ENCODE data around the gene UTY.

UTY gene

DNA sequence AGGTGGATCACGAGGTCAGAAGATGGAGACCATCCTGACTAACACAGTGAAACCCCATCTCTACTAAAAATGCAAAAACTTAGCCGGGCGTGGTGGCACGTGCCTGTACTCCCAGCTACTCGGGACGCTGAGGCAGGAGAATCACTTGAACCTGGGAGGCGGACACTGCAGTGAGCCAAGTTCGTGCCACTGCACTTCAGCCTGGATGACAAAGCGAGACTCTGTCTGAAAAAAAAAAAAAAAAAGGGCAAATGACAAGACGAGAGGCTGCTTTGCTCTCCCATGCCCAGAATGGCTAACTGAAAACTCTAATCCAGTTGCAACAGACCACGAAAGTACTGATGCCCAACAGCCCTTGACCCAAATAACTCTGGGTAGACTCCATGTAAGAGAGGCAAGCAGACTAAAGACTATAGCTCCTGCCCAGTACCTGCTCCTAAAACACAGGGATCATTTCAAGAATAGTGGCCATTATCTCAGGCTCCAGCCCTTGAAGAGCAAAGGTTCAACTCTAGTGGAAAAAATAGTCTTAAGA lies 29.2 kb downstream of the UTY start:
- no peak overlapping the region for H3K4me3 ChIP-seq (ENCODE audit: insufficient read depth, low read depth, low read length, poor library complexity, severe bottlenecking)
- no peaks in the 10 kb centered on the region for H3K36me3 ChIP-seq (ENCODE audit: control insufficient read depth, insufficient read depth, low read length)
- no peak overlapping the region for H3K27ac ChIP-seq (ENCODE audit: insufficient read depth, low read length, poor library complexity, severe bottlenecking)
- no peaks in the 10 kb centered on the region for H3K9me3 ChIP-seq (ENCODE audit: control insufficient read depth, low read length)
- no peaks in the 10 kb centered on the region for H3K27me3 ChIP-seq (replicated peaks; ENCODE audit: control insufficient read depth, insufficient read depth, low read length, poor library complexity, severe bottlenecking)
- no peaks in the 10 kb centered on the region for H3K4me1 ChIP-seq (ENCODE audit: control insufficient read depth, insufficient read depth, low read length, poor library complexity, severe bottlenecking)
- no peak for DNase-seq

DNA sequence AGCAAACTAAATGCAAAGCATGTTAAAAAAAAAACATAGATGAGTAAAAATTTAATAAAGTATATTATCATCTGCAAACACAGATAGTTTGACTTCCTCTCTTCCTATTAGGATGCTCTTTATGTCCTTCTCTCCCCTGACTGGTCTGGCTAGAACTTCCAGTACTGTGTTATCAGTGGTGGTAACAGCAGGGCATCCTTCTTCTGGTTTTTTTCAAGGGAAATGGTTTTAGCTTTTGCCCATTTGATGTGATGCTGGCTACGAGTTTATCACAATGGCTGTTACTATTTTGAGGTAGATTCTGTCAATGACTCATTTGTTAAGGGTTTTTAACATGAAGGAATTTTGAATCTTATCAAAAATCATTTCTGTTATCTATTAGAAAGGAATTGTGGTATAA lies 34.3 kb downstream of the UTY start:
- Histone ChIP-seq H3K4me3 (ENCODE audit: insufficient read depth, low read depth, low read length, poor library complexity, severe bottlenecking) (no peak overlapping the region), H3K36me3 (ENCODE audit: control insufficient read depth, insufficient read depth, low read length) (no peaks in the 10 kb centered on the region), H3K9me3 (ENCODE audit: control insufficient read depth, low read length) (no peaks in the 10 kb centered on the region), H3K27me3 (replicated peaks; ENCODE audit: control insufficient read depth, insufficient read depth, low read length, poor library complexity, severe bottlenecking) (no peaks in the 10 kb centered on the region), H3K27ac (ENCODE audit: insufficient read depth, low read length, poor library complexity, severe bottlenecking) (no peak overlapping the region), H3K4me1 (ENCODE audit: control insufficient read depth, insufficient read depth, low read length, poor library complexity, severe bottlenecking) (no peaks in the 10 kb centered on the region)
- no peak for DNase-seq

DNA sequence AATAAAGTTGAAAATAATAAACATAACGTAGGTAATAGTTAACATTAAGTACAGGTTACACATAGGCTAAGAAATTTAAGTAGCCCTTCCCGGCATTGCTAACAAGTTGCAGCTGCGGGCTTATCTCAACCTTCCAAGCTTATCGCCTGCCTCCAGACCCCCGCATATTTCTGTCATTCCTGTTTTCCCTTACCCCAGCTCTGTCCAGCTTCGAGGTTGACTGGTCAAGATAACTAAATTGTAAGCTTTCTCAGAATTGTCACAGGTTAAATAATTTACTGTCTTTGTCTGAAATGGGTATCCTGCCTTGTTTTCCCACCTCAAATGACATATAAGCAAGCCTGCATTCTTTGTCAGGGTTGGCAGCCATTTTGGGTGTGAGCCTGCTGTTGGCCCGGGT lies 36.7 kb downstream of the UTY start:
- Histone ChIP-seq H3K27me3 (replicated peaks; ENCODE audit: control insufficient read depth, insufficient read depth, low read length, poor library complexity, severe bottlenecking) (no peaks in the 10 kb centered on the region), H3K9me3 (ENCODE audit: control insufficient read depth, low read length) (no peaks in the 10 kb centered on the region), H3K36me3 (ENCODE audit: control insufficient read depth, insufficient read depth, low read length) (no peaks in the 10 kb centered on the region)

DNA sequence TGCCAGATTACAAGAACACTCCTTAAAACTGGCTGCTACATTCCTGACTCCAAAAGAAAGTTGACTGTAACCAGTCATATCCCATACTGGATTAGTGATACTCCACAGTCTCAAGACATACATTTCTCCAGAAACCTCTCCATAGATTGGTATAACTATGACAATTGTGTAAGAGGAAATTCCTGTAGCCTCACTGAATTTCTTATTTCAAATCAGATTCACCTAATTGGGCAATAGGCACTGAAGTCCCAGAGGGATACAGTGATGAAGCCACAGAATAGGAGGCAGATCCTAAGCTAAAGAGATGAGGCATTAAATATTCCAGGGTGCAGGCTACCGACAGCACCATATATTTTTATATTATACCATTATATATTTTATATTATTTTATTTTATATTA lies 39.0 kb downstream of the UTY start:
- no peaks in the 10 kb centered on the region for H3K36me3 ChIP-seq (ENCODE audit: control insufficient read depth, insufficient read depth, low read length)
- no peak for DNase-seq
- no peaks in the 10 kb centered on the region for H3K27me3 ChIP-seq (replicated peaks; ENCODE audit: control insufficient read depth, insufficient read depth, low read length, poor library complexity, severe bottlenecking)
- H3K9me3 ChIP-seq (ENCODE audit: control insufficient read depth, low read length) = no peaks in the 10 kb centered on the region
- no peak overlapping the region for H3K27ac ChIP-seq (ENCODE audit: insufficient read depth, low read length, poor library complexity, severe bottlenecking)
- no peaks in the 10 kb centered on the region for H3K4me1 ChIP-seq (ENCODE audit: control insufficient read depth, insufficient read depth, low read length, poor library complexity, severe bottlenecking)
- no peak overlapping the region for H3K4me3 ChIP-seq (ENCODE audit: insufficient read depth, low read depth, low read length, poor library complexity, severe bottlenecking)

More for the DNA sequence above, 36.7 kb downstream of the UTY start:
- DNase-seq = no peak
- no peaks in the 10 kb centered on the region for H3K4me1 ChIP-seq (ENCODE audit: control insufficient read depth, insufficient read depth, low read length, poor library complexity, severe bottlenecking)
- no peak overlapping the region for H3K4me3 ChIP-seq (ENCODE audit: insufficient read depth, low read depth, low read length, poor library complexity, severe bottlenecking)
- H3K27ac ChIP-seq (ENCODE audit: insufficient read depth, low read length, poor library complexity, severe bottlenecking) = no peak overlapping the region

DNA sequence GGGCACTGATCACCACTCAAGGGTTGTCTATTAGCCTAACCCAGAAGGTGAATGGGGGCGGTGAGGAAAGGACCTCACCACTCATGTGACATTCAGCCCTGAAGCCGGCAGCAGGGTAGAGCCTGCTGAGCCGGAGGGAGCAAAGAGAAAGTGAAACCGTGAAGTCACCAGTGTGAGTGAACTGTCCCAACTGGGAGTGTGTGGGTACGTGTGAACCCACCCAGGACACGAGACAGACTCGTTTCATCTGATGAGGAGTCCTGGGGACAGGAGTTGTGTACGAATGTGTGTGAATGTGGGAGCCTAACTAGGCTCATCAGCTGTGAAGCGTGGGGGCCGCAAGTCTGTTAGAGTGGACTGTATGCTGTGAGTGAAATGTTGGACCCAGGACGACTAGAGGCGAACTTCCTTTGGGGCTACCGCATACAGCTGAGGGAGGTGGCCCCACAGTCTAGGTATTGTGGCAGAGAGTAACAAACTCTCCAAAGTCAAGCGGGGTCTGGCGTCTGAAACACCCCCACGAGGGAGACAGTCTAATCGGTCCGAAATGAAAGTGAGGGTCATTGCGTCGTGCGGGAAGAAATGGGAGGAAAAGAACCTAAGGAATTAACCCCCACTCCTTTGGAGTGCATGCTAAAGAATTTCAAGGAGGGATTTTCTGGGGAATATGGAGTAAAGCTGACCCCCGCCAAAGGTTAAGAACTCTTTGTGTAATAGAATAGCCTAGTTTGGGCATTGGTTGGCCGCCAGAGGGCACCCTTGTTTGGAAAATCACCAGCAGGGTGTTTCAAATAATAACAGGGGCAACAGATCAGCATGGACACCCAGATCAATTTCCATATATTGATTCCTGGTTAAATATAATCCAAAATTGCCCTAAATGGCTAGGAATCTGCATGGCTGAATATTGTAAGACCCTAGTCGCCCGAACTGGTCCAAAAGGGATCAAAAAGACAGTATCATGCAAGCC lies 43.6 kb downstream of the UTY start:
- no peaks in the 10 kb centered on the region for H3K36me3 ChIP-seq (ENCODE audit: control insufficient read depth, insufficient read depth, low read length)
- H3K27me3 ChIP-seq (replicated peaks; ENCODE audit: control insufficient read depth, insufficient read depth, low read length, poor library complexity, severe bottlenecking) = no peaks in the 10 kb centered on the region
- no peaks in the 10 kb centered on the region for H3K9me3 ChIP-seq (ENCODE audit: control insufficient read depth, low read length)
- peak overlapping the region; percentile 65 for H3K27ac ChIP-seq (ENCODE audit: insufficient read depth, low read length, poor library complexity, severe bottlenecking)
- DNase-seq = peak in 2 of 3 donors; percentile 40 to 55
- peak overlapping the region; percentile 40 for H3K4me3 ChIP-seq (ENCODE audit: insufficient read depth, low read depth, low read length, poor library complexity, severe bottlenecking)
- H3K4me1 ChIP-seq (ENCODE audit: control insufficient read depth, insufficient read depth, low read length, poor library complexity, severe bottlenecking) = no peaks in the 10 kb centered on the region

DNA sequence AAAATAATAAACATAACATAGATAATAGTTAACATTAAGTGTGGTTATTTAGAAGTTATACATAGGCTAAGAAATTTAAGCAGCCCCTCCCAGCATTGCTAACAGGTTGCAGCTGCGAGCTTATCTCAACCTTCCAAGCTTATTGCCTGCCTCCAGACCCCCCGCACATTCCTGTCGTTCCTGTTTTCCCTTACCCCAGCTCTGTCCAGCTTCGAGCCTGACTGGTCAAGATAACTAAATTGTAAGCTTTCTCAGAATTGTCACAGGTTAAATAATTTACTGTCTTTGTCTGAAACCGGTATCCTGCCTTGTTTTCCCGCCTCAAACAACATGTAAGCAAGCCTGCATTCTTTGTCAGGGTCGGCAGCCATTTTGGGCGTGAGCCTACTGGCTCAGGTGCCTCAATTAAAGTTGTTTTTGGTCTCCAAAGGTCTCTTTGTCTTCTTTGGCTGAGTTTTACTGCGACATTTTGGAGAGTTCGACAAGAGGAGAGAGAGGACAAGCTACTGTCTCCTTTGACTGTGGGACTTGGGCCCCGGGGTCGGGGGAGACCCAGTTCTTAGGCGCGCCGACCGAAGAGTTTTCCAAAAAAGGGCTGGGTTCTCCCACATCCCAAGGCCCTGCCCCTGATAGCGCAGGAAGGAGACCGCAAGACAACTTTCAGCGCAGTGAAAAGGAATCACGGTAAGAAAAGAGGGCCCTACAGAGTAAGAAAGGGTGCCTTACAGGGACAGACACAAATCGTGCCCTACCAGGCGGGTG lies 44.4 kb downstream of the UTY start:
- no peak for DNase-seq

DNA sequence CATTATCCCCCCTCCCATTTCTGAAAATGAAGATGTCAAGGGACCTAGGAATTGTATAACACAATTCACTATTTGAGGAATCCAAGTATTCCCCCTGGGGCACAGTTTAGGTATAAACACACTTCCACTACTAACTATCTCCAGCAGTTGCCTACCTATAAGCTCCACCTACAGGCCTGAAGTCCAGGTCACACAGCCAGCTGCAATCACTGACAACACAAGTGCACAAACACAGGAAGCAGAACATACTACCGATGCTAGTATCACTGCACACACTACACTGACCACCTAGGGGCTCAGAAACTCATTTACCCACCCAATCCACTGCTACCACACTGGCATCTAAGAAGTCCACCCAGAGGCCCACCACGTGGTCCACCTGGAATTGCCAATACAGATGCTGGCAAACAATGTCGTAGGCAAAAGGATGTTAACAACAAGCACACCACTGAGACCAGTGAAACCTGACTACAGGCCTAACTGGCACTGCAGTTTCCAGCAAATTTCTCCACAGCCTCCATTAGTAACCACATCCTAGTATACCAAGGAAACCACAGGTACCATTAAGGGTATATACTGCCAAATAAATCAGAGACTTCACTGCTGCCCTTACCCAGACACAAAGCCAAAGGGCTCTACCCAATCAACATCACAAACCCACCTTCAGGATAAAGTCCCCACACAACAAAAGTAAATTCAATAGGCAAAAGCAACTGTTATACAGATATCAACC lies 47.4 kb downstream of the UTY start:
- Histone ChIP-seq H3K9me3 (ENCODE audit: control insufficient read depth, low read length) (no peaks in the 10 kb centered on the region), H3K27ac (ENCODE audit: insufficient read depth, low read length, poor library complexity, severe bottlenecking) (no peak overlapping the region), H3K27me3 (replicated peaks; ENCODE audit: control insufficient read depth, insufficient read depth, low read length, poor library complexity, severe bottlenecking) (no peaks in the 10 kb centered on the region), H3K4me3 (ENCODE audit: insufficient read depth, low read depth, low read length, poor library complexity, severe bottlenecking) (no peak overlapping the region), H3K36me3 (ENCODE audit: control insufficient read depth, insufficient read depth, low read length) (no peaks in the 10 kb centered on the region), H3K4me1 (ENCODE audit: control insufficient read depth, insufficient read depth, low read length, poor library complexity, severe bottlenecking) (no peaks in the 10 kb centered on the region)
- DNase-seq = no peak

More for the DNA sequence above, 44.4 kb downstream of the UTY start:
- no peak overlapping the region for H3K4me3 ChIP-seq (ENCODE audit: insufficient read depth, low read depth, low read length, poor library complexity, severe bottlenecking)
- no peaks in the 10 kb centered on the region for H3K36me3 ChIP-seq (ENCODE audit: control insufficient read depth, insufficient read depth, low read length)
- peak overlapping the region; percentile 65 for H3K27ac ChIP-seq (ENCODE audit: insufficient read depth, low read length, poor library complexity, severe bottlenecking)
- H3K4me1 ChIP-seq (ENCODE audit: control insufficient read depth, insufficient read depth, low read length, poor library complexity, severe bottlenecking) = no peaks in the 10 kb centered on the region
- no peaks in the 10 kb centered on the region for H3K9me3 ChIP-seq (ENCODE audit: control insufficient read depth, low read length)
- H3K27me3 ChIP-seq (replicated peaks; ENCODE audit: control insufficient read depth, insufficient read depth, low read length, poor library complexity, severe bottlenecking) = no peaks in the 10 kb centered on the region

- DNase-seq = no peak
- H3K4me1 ChIP-seq (ENCODE audit: control insufficient read depth, insufficient read depth, low read length, poor library complexity, severe bottlenecking) = no peaks in the 10 kb centered on the region
- no peaks in the 10 kb centered on the region for H3K27me3 ChIP-seq (replicated peaks; ENCODE audit: control insufficient read depth, insufficient read depth, low read length, poor library complexity, severe bottlenecking)
Observed at GRCh38 chrY:13429551-13429950, 50.3 kb downstream of the UTY start.

GRCh38 chrY:13423281-13423732 lies 56.5 kb downstream of the UTY start:
- H3K27me3 ChIP-seq (replicated peaks; ENCODE audit: control insufficient read depth, insufficient read depth, low read length, poor library complexity, severe bottlenecking) = no peaks in the 10 kb centered on the region
- no peak overlapping the region for H3K27ac ChIP-seq (ENCODE audit: insufficient read depth, low read length, poor library complexity, severe bottlenecking)
- H3K36me3 ChIP-seq (ENCODE audit: control insufficient read depth, insufficient read depth, low read length) = no peaks in the 10 kb centered on the region
- no peaks in the 10 kb centered on the region for H3K9me3 ChIP-seq (ENCODE audit: control insufficient read depth, low read length)
- no peak overlapping the region for H3K4me3 ChIP-seq (ENCODE audit: insufficient read depth, low read depth, low read length, poor library complexity, severe bottlenecking)
- DNase-seq = no peak
- H3K4me1 ChIP-seq (ENCODE audit: control insufficient read depth, insufficient read depth, low read length, poor library complexity, severe bottlenecking) = no peaks in the 10 kb centered on the region

More at GRCh38 chrY:13429551-13429950, 50.3 kb downstream of the UTY start:
- Histone ChIP-seq H3K27ac (ENCODE audit: insufficient read depth, low read length, poor library complexity, severe bottlenecking) (no peak overlapping the region), H3K4me3 (ENCODE audit: insufficient read depth, low read depth, low read length, poor library complexity, severe bottlenecking) (no peak overlapping the region), H3K9me3 (ENCODE audit: control insufficient read depth, low read length) (no peaks in the 10 kb centered on the region), H3K36me3 (ENCODE audit: control insufficient read depth, insufficient read depth, low read length) (no peaks in the 10 kb centered on the region)

Data from effector memory CD4-positive, alpha-beta T cell (primary cell).